GM19467 (cell line): ENCODE measurements around the gene ATG4D.
"Not testable (repeated sequence)": the region's sequence is repeated elsewhere in the genome, so short reads cannot be mapped to it uniquely, and the experiment has no call there.

Experiments
- ATAC-seq: cut with Tn5 transposase; IDR thresholded peaks from one replicate; pipeline ENCODE4 v1.9.1; 2021; ENCODE audit warnings: mild to moderate bottlenecking, moderate library complexity; ENCODE audit not compliant: unreplicated experiment

ATG4D gene

GRCh38 chr19:10573793-10574192, 30.1 kb downstream of the ATG4D start:
- not testable (repeated sequence) for ATAC-seq

- no peak for ATAC-seq
Measured at GRCh38 chr19:10574462-10574861, 30.8 kb downstream of the ATG4D start.

- no peak for ATAC-seq
Measured at GRCh38 chr19:10575011-10575716, 31.5 kb downstream of the ATG4D start.

- no peak for ATAC-seq
Measured at GRCh38 chr19:10577951-10578350, 34.2 kb downstream of the ATG4D start.

- ATAC-seq, result no peak
Measured at GRCh38 chr19:10580979-10581631, 37.4 kb downstream of the ATG4D start.

- no peak for ATAC-seq
Measured at GRCh38 chr19:10582091-10582490, 38.4 kb downstream of the ATG4D start.

GRCh38 chr19:10583036-10583776, 39.5 kb downstream of the ATG4D start:
- ATAC-seq, result no peak

- no peak for ATAC-seq
Measured at GRCh38 chr19:10586396-10586795, 42.7 kb downstream of the ATG4D start.

- ATAC-seq, result no peak
Measured at GRCh38 chr19:10587022-10587838, 43.5 kb downstream of the ATG4D start, which contains the start of gene AP1M2. AP1M2 (minus strand) TSS chr19:10587312; CDS start chr19:10587231, 81 bp downstream.

- no peak for ATAC-seq
Measured at GRCh38 chr19:10587839-10588150, 44.1 kb downstream of the ATG4D start.

GRCh38 chr19:10593148-10593547, 49.4 kb downstream of the ATG4D start:
- no peak for ATAC-seq

- ATAC-seq, result peak; percentile 61
Measured at GRCh38 chr19:10593820-10594637, 50.3 kb downstream of the ATG4D start.

- ATAC-seq, result no peak
Measured at GRCh38 chr19:10600149-10600548, 56.4 kb downstream of the ATG4D start.

- ATAC-seq, result no peak
Measured at GRCh38 chr19:10601999-10602329, 58.3 kb downstream of the ATG4D start.

- ATAC-seq, result peak; percentile 51
Measured at GRCh38 chr19:10602330-10603083, 58.8 kb downstream of the ATG4D start.
